ENCODE results near the gene M6PR.
A peak's percentile ranks its signal among the peaks of the same experiment; 100 is the strongest.

The M6PR gene

GRCh38 chr12:8949342-8950220 lies at the start of gene M6PR:
Gene M6PR (minus strand): TSS chr12:8949645. CDS start chr12:8946404, 3,241 bp downstream.
- peak; percentile 96 for DNase-seq

GRCh38 chr12:8996682-8997405 lies 47.4 kb upstream of the M6PR start:
- peak; percentile 46 for DNase-seq

GRCh38 chr12:8995021-8995775 lies 45.8 kb upstream of the M6PR start:
- no peak for DNase-seq

- no peak for DNase-seq
These were observed 44.4 kb upstream of the M6PR start for GRCh38 chr12:8993827-8994226.

GRCh38 chr12:8991371-8992345 lies 42.2 kb upstream of the M6PR start:
- DNase-seq: no peak

GRCh38 chr12:8989413-8989812 lies 40.0 kb upstream of the M6PR start, which contains the start of gene KLRG1:
Gene KLRG1 (plus strand): TSS chr12:8989546. CDS start chr12:8989636, 90 bp downstream.
- no peak for DNase-seq

- no peak for DNase-seq
These were observed 38.2 kb upstream of the M6PR start for GRCh38 chr12:8987685-8988084.

GRCh38 chr12:8987163-8987562 lies 37.7 kb upstream of the M6PR start:
- DNase-seq: no peak

GRCh38 chr12:8985213-8985754 lies 35.8 kb upstream of the M6PR start:
- DNase-seq: no peak

- no peak for DNase-seq
These were observed 30.7 kb upstream of the M6PR start for GRCh38 chr12:8980137-8980536.

GRCh38 chr12:8970432-8970831 lies 21.0 kb upstream of the M6PR start:
- DNase-seq: no peak

- DNase-seq: no peak
These were observed 20.5 kb upstream of the M6PR start for GRCh38 chr12:8969861-8970411.

- no peak for DNase-seq
These were observed 19.3 kb upstream of the M6PR start for GRCh38 chr12:8968761-8969160.

- no peak for DNase-seq
These were observed 10.7 kb upstream of the M6PR start for GRCh38 chr12:8960176-8960575.

GRCh38 chr12:8958066-8958465 lies 8.6 kb upstream of the M6PR start:
- DNase-seq: no peak

GRCh38 chr12:8957561-8957960 lies 8.1 kb upstream of the M6PR start:
- DNase-seq: no peak

- DNase-seq: no peak
These were observed 7.3 kb upstream of the M6PR start for GRCh38 chr12:8956772-8957171.

- DNase-seq: no peak
These were observed 6.6 kb upstream of the M6PR start for GRCh38 chr12:8956073-8956472.

- DNase-seq: peak; percentile 62
These were observed 4.4 kb upstream of the M6PR start for GRCh38 chr12:8953773-8954402.

- peak; percentile 32 for DNase-seq
These were observed 2.3 kb upstream of the M6PR start for GRCh38 chr12:8951744-8952143.
